ENCODE results near the gene MIPOL1.
"Not testable (repeated sequence)": the region's sequence is repeated elsewhere in the genome, so short reads cannot be mapped to it uniquely, and the experiment has no call there.

The MIPOL1 gene

DNA sequence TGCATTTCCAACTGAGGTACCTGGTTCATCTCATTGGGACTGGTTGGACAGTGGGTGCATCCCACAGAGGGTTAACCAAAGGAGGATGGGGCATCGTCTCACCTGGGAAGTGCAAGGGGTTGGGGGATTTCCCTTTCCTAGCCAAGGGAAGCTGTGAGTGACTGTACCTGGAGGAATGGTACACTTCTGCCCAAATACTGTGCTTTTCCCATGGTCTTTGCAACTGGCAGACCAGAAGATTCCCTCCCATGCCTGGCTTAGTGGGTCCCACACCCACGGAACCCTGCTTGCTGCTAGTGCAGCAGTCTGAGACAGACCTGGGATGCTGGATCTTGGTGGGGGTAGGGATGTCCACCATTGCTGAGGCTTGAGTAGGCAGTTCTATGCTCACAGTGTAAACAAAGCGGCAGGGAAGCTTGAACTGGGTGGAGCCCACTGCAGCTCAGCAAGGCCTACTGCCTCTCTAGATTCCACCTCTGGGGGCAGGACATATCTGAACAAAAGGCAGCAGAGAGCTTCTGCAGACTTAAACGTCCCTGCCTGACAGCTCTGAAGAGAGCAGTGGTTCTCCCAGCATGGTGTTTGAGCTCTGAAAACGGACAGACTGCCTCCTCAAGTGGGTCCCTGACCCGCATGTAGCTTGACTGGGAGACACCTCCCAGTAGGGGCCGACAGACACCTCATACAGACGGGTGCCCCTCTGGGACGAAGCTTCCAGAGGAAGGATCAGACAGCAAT is 9.7 kb upstream of the MIPOL1 start:
- DNase-seq (ENCODE audit: low spot score) = not testable (repeated sequence)

DNA sequence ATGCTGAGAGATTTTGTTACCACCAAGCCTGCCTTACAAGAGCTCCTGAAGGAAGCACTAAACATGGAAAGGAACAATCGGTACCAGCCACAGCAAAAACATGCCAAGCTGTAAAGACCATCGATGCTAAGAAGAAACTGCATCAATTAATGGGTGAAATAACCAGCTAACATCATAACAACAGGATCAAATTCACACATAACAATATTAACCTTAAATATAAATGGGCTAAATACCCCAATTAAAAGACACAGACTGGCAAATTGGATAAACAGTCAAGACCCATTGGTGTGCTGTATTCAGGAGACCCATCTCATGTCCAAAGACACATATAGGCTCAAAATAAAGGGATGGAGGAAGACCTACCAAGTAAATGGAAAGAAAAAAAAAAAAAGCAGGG is 8.0 kb upstream of the MIPOL1 start:
- DNase-seq (ENCODE audit: low spot score) = not testable (repeated sequence)

DNA sequence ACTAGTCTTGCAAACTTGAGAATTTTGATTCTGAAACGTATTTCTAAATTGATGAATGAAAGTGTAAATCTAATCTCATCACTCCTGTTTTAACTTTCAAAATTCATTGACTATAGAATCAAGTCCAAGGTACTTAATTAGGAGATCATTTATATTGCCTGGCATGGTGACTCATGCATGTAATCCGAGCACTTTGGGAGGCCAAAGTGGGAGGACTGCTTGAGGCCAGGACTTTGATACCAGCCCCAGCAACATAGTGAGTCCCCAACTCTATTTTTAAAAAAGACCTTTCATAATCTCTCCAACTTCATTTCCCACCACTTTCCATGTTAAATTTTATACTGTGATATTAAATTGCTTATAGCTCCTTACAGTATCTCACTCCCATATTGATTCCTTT is 3.0 kb upstream of the MIPOL1 start:
- DNase-seq (ENCODE audit: low spot score) = no peak

DNA sequence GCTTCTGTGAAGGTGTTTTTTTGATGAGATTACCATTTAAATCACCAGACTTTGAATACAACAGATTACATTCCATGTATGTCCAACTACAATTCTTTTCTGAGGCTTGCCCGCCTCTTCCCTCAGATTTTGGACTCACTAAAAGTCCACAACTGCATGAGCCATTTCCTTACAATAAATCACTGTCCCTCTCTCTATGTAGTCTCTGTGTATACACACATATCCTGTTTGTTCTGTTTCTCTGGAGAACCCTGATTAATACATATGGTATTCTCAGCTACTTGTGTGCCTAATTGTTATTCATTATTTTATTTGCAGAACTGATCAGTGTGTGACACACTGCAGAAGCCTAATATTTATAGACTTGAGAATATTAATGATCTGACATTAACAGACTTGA is 2.4 kb upstream of the MIPOL1 start:
- no peak for DNase-seq (ENCODE audit: low spot score)

DNA sequence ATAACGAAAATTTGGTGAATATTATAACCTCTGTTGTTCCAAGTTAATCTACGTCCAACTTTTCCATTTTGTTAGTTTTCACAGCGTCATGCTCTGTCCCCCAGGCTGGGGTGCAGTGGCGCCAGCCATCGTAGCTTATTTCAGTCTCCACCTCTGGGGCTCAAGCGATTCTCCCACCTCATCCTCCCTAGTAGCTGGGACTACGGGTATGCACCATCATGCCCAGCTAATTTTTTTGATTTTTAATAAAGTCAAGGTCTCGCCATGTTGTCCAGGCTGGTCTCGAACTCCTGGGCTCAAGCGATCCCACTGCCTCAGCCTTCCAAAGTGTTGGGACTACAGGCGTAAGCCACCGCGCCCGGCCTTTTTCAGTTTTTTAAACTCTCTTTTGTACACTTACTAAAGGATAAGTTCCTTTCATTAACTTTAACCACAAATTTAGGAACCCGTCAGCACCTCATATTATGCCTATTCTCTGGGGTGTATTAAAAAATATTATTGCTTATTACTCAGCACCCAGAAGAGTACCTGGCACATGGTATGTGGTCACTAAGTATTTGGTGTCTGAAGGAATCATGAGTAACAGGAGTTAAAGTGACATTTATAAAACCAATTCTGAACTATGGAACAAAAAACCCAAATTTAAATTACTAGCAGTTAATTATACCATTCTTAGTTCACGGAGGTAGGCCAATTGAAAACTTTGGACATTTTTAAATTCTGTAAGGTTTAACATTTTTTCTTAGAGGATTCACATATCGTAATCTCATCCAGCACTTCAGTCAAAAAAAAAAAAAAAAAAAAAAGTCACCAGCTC is 925 bp upstream of the MIPOL1 start:
- no peak for DNase-seq (ENCODE audit: low spot score)

DNA sequence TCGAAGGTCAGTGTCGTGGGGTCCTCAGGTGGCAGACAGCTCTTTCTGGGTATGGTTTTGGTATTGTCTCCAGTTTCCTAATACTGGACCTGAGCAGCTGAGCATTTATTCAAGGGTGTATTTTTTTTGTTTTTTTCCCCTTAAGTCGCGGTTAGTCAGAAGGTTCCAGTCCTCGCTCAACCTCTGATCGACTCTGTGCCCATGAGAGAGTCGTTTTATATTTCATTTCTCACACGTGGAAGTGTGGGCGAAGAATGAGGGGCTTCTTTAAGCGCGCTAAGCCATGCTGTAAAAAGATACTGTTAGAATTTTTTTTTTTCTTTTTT is 499 bp downstream of the MIPOL1 start:
- DNase-seq (ENCODE audit: low spot score) = no peak

DNA sequence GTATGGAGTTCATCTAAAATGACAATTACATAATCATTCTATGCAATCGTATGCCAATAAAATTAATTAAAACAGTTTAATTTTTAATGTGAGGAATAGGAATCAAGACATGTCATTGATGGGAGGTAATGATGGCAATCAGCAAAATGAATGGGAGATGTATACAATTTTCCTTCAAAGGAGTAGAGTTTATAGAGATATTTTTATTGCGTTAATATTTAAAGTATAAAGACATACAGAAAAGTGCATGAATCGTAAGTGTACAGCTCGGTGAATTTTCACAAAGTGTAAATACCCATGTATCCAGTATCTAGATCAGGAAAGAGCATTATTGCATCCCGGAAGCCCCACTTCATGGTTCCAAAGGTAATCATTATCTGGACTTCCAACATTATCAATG is 1.2 kb downstream of the MIPOL1 start:
- DNase-seq (ENCODE audit: low spot score) = no peak

DNA sequence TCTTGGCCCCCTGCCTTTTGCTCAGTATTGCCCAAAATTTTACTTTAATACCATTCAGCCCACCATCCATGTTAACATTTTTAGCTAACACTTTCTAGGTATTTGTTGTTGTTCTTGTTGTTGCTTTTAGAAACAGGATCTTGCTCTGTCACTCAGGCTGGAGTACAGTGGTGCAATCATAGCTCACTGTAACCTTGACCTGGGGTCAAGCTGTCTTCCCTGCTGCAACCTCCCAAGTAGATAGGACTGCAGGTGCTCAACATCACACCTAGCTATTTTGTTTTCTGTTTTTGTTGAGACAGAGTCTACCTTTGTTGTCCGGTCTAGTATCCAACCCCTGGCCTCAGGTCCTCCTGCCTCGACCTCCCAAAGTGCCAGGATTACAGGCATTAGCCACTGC is 4.0 kb downstream of the MIPOL1 start:
- DNase-seq (ENCODE audit: low spot score) = no peak

DNA sequence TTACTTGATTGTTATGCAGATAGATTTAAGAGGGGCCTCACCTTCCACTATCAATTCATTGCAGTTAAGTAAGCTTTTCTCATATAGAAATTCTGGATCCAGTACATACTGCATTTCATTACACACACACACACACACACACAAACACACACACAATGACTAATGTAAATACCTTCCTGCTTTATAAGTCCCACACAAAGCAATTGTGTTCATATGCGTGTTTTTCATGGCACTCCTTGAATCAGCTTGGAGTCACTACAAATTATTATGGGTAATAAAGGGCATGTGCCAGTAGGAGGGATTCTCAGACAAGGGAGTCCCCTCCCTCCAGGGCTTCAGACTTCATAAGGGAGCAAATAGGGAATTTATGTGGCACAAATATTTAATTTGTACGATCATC is 4.5 kb downstream of the MIPOL1 start:
- DNase-seq (ENCODE audit: low spot score) = peak; percentile 12

DNA sequence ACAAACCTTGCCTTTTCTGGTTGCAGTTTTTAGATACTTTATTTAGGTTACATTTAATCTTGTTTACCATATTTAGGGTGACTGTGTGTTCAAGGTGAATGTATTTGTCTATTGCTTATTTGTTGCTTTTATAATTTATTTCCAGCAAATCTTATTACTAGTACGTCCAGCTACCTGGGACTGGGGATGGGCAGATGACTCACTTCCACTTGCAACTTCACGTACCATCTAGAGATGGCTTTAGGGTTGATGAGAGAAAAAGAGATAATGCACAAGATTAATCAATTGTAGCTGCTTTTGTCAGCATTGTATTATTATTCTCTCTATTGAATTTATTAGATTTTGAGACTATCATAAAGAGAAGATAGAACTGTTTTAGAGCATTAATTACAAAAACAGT is 5.1 kb downstream of the MIPOL1 start:
- DNase-seq (ENCODE audit: low spot score) = no peak

DNA sequence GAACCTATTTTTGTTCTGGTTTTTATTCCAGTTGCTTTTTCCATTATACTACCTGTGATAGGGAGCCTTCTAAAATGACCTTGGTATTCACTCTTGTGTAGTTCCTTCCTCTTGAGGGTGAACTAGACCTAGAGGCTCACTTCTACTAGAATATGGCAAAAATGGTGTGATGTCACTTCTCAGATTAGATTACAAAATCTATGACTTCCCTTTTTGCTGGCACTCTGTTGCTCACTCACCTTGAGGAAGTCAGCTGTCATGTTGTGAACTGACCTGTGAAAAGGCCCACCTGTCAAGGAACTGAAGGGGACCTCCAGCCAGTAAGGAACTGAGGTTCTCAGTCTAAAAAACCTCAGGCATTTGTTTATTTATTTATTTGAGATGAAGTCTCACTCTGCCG is 5.7 kb downstream of the MIPOL1 start:
- DNase-seq (ENCODE audit: low spot score) = no peak

DNA sequence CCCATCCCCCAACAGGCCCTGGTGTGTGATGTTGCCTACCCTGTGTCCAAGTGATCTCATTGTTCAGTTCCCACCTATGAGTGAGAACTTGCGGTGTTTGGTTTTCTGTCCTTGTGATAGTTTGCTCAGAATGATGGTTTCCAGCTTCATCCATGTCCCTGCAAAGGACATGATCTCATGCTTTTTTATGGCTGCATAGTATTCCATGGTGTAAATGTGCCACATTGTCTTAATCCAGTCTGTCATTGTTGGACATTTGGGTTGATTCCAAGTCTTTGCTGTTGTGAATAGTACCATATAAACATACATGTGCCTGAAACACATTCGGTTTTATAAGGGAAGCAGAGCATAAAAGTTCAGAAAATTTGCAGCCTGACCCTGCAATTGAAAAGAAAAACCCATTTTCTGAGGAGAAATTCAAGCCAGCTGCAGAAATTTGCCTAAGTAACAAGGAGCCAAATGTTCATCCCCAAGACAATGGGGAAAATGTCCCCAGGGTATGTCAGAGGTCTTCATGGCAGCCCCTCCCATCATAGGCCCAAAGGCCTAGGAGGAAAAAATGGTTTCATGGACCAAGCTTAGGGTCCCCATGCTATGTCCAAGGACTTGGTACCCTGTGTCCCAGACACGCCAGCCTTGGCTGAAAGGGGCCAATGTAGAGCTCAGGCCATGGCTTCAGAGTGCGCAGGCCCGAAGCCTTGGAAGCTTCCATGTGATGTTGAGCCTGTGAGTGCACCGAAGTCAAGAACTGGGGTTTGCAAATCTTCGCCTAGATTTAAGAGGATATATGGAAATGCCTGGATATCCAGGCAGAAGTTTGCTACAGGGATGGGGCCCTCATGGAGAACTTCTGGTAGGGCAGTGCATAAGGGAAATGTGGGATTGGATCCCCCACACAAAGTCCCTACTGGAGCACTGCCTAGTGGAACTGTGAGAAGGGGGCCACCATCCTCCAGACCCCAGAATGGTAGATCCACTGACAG is 8.2 kb downstream of the MIPOL1 start:
- not testable (repeated sequence) for DNase-seq (ENCODE audit: low spot score)

DNA sequence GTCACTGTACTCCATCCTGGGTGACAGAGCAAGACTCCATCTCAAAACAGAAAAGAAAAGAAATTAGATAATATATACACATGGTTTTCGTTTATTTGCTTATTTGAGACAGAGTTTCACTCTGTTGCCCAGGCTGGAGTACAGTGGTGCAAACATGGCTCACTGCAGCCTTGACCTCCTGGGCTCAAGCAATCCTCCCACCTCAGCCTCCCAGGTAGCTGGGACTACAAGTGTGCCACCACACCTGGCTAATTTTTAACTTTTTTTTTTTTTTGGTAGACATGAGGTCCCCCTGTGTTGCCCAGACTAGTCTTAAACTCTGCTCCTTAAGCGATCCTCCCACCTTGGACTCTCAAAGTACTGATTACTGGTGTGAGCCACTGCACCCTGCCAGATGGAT is 11.9 kb downstream of the MIPOL1 start:
- DNase-seq (ENCODE audit: low spot score) = not testable (repeated sequence)

DNA sequence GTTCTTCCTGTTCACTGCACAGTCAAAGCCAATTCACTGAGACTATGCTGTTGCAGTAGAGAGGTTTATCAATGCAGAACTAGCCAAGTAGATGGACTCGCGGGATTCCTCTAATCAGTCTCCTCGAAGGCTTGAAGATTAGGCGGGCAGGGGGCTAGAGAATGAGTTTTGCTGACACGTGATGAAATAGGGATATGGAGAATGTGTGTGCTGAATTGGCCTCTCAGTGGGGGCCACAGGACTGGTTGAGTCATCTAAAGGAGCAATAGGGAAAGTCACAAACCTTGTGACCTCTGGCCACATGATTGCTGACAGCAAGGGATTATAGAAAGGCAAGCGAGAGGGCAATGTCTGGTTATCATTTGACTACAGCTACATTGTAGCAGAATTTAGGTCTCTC is 12.7 kb downstream of the MIPOL1 start:
- DNase-seq (ENCODE audit: low spot score) = no peak

DNA sequence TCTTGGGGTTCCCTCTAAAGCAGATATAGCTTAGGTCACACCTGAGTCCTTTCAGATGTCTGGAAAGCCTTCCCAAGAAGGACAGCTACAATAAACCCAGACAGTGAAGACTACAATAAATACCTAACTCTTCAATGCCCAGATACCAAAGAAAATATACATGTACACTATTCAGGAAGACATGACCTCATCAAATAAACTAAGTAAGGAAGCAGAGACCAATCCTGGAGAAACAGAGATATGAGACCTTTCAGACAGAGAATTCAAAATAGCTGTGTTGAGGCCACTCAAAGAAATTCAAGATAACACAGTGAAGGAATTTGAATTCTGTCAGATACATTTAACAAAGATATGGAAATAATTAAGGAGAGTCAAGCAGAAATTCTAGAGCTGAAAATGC is 15.3 kb downstream of the MIPOL1 start:
- DNase-seq (ENCODE audit: low spot score) = no peak

DNA sequence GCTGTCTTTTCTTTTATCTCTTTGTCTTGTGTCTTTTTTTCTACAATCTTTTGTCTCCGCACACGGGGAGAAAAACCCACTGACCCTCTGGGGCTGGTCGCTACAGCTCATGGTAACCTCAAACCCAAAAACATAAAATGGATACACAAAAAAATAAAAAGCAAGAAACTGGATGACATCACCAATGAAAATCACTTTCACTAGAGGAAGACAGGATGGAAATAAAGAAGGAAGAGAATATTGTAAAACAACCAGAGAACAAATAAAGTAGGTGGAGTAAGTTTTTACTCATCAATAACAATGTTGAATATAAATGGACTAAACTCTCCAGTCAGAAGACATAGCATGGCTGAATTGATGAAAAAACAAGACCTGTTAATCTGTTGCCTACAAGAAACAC is 17.6 kb downstream of the MIPOL1 start:
- DNase-seq (ENCODE audit: low spot score) = no peak

DNA sequence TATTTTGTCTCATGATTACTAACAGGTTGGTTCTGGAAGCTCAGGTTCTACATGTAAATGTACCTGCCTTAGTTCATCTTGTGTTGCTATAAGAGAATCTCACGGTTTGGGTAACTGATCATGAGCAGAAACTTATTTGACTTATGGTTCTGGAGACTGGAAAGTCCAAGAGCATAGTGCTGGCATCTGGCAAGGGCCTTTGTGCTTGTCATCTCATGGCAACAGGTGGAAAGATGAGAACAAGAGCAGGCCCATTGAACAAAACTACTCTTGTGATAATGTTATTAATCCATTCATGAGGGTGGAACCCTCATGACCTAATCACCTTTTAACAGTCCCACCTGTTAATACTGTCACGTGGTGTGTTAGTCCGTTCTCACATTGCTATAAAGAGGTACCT is 23.3 kb downstream of the MIPOL1 start:
- DNase-seq (ENCODE audit: low spot score) = no peak

DNA sequence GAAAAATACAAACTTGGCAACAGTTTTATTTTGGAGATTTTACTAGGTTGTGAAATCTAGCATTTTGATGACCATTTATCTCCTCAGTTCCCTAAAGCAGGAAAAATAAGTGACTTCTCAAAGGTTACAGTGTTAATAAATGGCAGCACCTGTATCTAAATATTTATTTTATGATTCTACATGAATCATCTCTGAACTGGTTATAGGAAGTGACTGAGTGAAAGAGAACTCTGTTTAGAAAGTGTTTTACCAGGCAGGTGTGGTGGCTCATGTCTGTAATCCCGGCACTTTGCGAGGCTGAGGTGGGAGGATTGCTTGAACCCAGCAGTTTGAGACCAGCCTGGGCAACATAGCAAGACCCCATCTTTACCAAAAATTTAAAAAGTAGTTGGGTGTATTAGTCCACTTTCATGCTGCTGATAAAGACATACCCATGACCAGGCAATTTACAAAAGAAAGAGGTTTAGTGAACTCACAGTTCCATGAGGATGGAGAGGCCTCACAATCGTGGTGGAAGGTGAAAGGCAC is 26.3 kb downstream of the MIPOL1 start:
- DNase-seq (ENCODE audit: low spot score) = no peak

DNA sequence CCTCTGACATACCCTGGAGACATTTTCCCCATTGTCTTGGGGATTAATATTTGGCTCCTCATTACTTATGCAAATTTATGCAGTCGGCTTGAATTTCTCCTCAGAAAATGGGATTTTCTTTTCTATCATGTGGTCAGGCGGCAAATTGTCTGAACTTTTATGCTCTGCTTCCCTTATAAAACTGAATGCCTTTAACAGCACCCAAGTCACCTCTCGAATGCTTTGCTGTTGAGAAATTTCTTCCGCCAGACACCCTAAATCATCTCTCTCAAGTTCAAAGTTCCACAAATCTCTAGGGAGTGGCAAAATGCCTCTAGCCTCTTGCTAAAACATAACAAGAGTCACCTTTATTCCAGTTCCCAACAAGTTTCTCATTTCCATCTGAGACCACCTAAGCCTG is 27.9 kb downstream of the MIPOL1 start:
- DNase-seq (ENCODE audit: low spot score) = not testable (repeated sequence)

DNA sequence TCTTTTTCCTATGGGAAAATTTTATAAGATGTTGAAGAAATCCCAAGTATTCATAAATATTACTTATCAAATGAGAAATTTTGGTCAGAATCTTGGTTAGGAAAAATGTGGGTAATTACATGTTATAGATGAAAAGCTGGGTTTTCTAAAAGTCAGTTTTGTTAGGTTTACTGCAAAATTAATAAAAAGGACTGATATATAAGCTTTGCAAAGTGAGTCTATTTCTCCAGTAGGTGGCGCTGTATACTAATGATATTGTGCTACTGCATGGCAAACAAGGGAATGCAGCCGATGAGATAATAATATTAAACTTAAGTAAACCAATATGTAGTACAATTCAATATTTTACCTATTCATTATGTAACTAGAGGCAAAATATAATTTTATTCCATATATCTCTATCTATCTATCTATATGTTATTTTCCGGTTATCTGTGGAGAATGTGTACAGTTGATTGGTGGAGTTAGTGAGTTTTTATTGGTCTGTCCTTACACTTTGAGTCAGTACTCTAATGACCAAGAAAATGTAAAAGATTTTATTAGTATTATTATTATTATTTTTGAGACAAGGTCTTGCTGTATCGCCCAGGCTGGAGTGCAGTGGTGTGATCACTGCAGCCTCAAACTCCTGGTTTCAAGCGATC is 32.9 kb downstream of the MIPOL1 start:
- peak; percentile 53 for DNase-seq (ENCODE audit: low spot score)

DNA sequence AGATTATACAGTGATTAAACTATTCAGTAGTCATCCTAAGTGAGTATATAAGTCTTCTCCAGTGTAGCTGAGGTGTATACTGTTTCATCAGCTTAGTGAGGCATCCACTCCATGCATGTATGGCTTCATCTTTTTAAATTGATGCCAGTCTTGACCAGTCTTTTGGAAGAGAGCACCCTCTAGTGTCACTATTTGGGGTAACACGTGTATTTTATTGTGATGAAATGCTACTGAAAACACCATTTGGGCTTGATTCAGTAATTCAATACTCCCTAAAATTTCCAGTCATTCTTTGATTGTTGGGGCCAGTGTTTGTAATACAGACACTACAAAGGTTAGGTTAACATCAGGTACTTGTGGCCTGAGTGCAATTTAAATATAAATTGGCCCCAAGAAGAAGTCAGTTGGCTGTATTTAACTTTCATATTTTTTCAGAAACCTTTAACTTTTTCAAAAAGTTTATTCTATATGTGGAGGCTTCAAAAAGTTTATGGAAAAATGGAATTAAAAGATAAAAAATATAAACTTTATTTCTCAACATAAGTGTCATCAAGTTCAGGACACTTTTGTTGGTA is 35.3 kb downstream of the MIPOL1 start:
- peak; percentile 50 for DNase-seq (ENCODE audit: low spot score)
